Stimulated activated CD8-positive, alpha-beta memory T cell treated with anti-CD3 and anti-CD28 coated beads, Interleukin-15, amount 100 ng/mL, for 4 hours (primary cell): Measurements from ENCODE around the gene MYADML2.
"Not testable (repeated sequence)": the region's sequence is repeated elsewhere in the genome, so short reads cannot be mapped to it uniquely, and the experiment has no call there.

Experiments used
- DNase-seq, 2 donors: peaks; one replicate each; pipeline ENCODE4 v3.0.0-alpha.2; 2020; ENCODE audit warnings: low read depth in 2 of 2

The MYADML2 gene

GRCh38 chr17:81947189-81947588 is at the start of gene MYADML2:
TSS of gene MYADML2 (minus strand) at chr17:81947233. CDS start at chr17:81941741, 5,492 bp downstream.
- DNase-seq = no peak

- no peak for DNase-seq
These were observed 49.3 kb upstream of the MYADML2 start for GRCh38 chr17:81996232-81996756.

GRCh38 chr17:81995463-81996231 is 48.6 kb upstream of the MYADML2 start:
- no peak for DNase-seq

GRCh38 chr17:81994593-81995462 is 47.8 kb upstream of the MYADML2 start:
- no peak for DNase-seq

GRCh38 chr17:81993729-81994592 is 46.9 kb upstream of the MYADML2 start:
- no peak for DNase-seq

- no peak for DNase-seq
These were observed 45.5 kb upstream of the MYADML2 start for GRCh38 chr17:81992306-81993102.

GRCh38 chr17:81991684-81992305 is 44.8 kb upstream of the MYADML2 start:
- no peak for DNase-seq

GRCh38 chr17:81990836-81991683 is 44.0 kb upstream of the MYADML2 start:
- no peak for DNase-seq

GRCh38 chr17:81987161-81987770 is 40.2 kb upstream of the MYADML2 start:
- DNase-seq = no peak

- DNase-seq = no peak
These were observed 39.6 kb upstream of the MYADML2 start for GRCh38 chr17:81986606-81987005.

GRCh38 chr17:81984773-81985410 is 37.9 kb upstream of the MYADML2 start:
- no peak for DNase-seq

GRCh38 chr17:81983639-81984373 is 36.8 kb upstream of the MYADML2 start:
- no peak for DNase-seq

- no peak for DNase-seq
These were observed 36.1 kb upstream of the MYADML2 start for GRCh38 chr17:81983011-81983638.

- DNase-seq = not testable (repeated sequence)
These were observed 34.5 kb upstream of the MYADML2 start for GRCh38 chr17:81981511-81981910.

GRCh38 chr17:81980707-81981343 is 33.8 kb upstream of the MYADML2 start:
- DNase-seq = no peak

GRCh38 chr17:81980122-81980521 is 33.1 kb upstream of the MYADML2 start:
- DNase-seq = no peak
